SU-DHL-6 (cell line): ENCODE measurements around the gene CEP170.

ENCODE experiments used
- H2AFZ ChIP-seq: fragments of 200-600 bp; sonication (generic); 2 replicates; pipeline ENCODE4 v1.6.1; 2014; ENCODE audit warnings: low read depth, mild to moderate bottlenecking, moderate library complexity, mixed read lengths, antibody characterized with exemption, low read length; ENCODE audit not compliant: severe bottlenecking
- H3F3A ChIP-seq: fragments of 200-600 bp; shearing (Covaris generic); 2 replicates; pipeline ENCODE4 v1.6.0; 2016; ENCODE audit warnings: antibody characterized with exemption, mild to moderate bottlenecking; ENCODE audit not compliant: insufficient read depth
- H3K27ac ChIP-seq: fragments of 200-600 bp; sonication (generic); 2 replicates; pipeline ENCODE4 v1.5.1; 2016; ENCODE audit warnings: low read depth, mild to moderate bottlenecking, low read length, moderate library complexity, mixed read lengths
- H3K27me3 ChIP-seq: fragments of 200-600 bp; sonication (generic), shearing (Covaris generic); 2 replicates; pipeline ENCODE4 v1.6.0; 2014; ENCODE audit warnings: mild to moderate bottlenecking, low read length
- H3K36me3 ChIP-seq: fragments of 200-600 bp; sonication (generic); 2 replicates; pipeline ENCODE4 v1.6.1; 2014; ENCODE audit warnings: mild to moderate bottlenecking, low read length, mixed read lengths
- H3K4me2 ChIP-seq: fragments of 300-600, 200-600 bp; shearing (Covaris generic), sonication (generic); 2 replicates; pipeline ENCODE4 v1.6.0; 2014; ENCODE audit warnings: low read length, low read depth, mild to moderate bottlenecking; ENCODE audit not compliant: poor library complexity, severe bottlenecking
- H3K4me3 ChIP-seq: fragments of 200-600 bp; sonication (generic); 2 replicates; pipeline ENCODE4 v1.5.1; 2014; ENCODE audit warnings: antibody characterized with exemption, low read length, mild to moderate bottlenecking, mixed read lengths; ENCODE audit not compliant: insufficient read depth, poor library complexity, severe bottlenecking
- H3K79me2 ChIP-seq: fragments of 200-600 bp; sonication (generic); 2 replicates; pipeline ENCODE4 v1.6.1; 2014; ENCODE audit warnings: mild to moderate bottlenecking, low read length, moderate library complexity; ENCODE audit not compliant: insufficient read depth
- H3K9ac ChIP-seq: fragments of 200-600 bp; sonication (generic); 2 replicates; pipeline ENCODE4 v1.7.0; 2014; ENCODE audit warnings: mild to moderate bottlenecking, low read length
- H3K9me2 ChIP-seq: fragments of 200-600 bp; sonication (generic); replicated peaks from 2 replicates; pipeline ENCODE4 v1.6.1; 2014; ENCODE audit warnings: low read length; ENCODE audit not compliant: insufficient read depth
- H3K9me3 ChIP-seq: fragments of 200-600 bp; sonication (generic); 2 replicates; pipeline ENCODE4 v1.6.1; 2014; ENCODE audit warnings: low read length, mixed read lengths; ENCODE audit not compliant: insufficient read depth
- H4K20me1 ChIP-seq: fragments of 200-600 bp; sonication (generic); 2 replicates; pipeline ENCODE4 v1.6.1; 2014; ENCODE audit warnings: low read depth, mild to moderate bottlenecking, antibody characterized with exemption, low read length, moderate library complexity, mixed read lengths
- CTCF ChIP-seq: fragments of 200-600 bp; sonication (generic); IDR thresholded peaks from one replicate; pipeline ENCODE4 v1.5.1; 2017; ENCODE audit warnings: antibody characterized with exemption, mild to moderate bottlenecking, low read length, moderate library complexity; ENCODE audit not compliant: insufficient read depth, poor library complexity, severe bottlenecking
- EZH2phosphoT487 ChIP-seq: fragments of 200-600 bp; sonication (generic), shearing (Covaris generic); conservative IDR thresholded peaks from 2 replicates; pipeline ENCODE4 v1.6.1; 2018; ENCODE audit warnings: mild to moderate bottlenecking, antibody characterized with exemption, low read length, moderate library complexity, mixed read lengths

Gene CEP170

GRCh38 chr1:243246916-243247315 lies 8.2 kb downstream of the CEP170 start:
- no peak overlapping the region for H3K9ac ChIP-seq
- H3K4me2 ChIP-seq, result peak overlapping the region; percentile 19
- H3K4me3 ChIP-seq, result no peak overlapping the region
- H4K20me1 ChIP-seq, result peaks cover 13% of the 10 kb centered on the region; the same call in 1 of the 2 replicates
- no peaks in the 10 kb centered on the region for H3K9me3 ChIP-seq
- peak overlapping the region; percentile 38 for H3K27ac ChIP-seq
- no peak overlapping the region for H2AFZ ChIP-seq
- H3K79me2 ChIP-seq, result peaks cover 98% of the 10 kb centered on the region
- H3K9me2 ChIP-seq, result no peaks in the 10 kb centered on the region
- no peaks in the 10 kb centered on the region for H3K36me3 ChIP-seq
- TF ChIP-seq EZH2phosphoT487 (no peak), CTCF (no peak)
- no peaks in the 10 kb centered on the region for H3K27me3 ChIP-seq
- H3F3A ChIP-seq, result peaks cover 4% of the 10 kb centered on the region; the same call in 1 of the 2 replicates

DNA sequence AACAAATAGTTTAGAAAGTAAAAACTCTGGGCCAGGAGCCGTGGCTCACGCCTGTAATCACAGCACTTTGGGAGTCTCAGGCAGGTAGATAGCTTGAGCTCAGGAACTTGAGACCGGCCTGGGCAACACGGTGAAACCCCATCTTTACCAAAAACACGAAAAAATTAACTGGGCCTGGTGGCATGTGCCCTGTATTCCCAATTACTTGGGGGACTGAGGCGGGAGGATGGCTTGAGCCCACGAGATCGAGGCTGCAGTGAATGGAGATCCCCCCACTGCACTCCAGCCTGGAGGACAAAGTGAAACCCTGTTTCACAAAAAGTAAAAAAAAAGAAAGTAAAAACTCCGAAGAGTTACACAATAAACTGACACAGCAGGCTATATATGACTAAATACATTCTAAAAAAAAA lies 10.6 kb downstream of the CEP170 start:
- H3K9ac ChIP-seq, result no peak overlapping the region
- peak overlapping the region; percentile 32 for H3K4me2 ChIP-seq
- no peaks in the 10 kb centered on the region for H3K27me3 ChIP-seq
- H3K4me3 ChIP-seq, result no peak overlapping the region
- no peaks in the 10 kb centered on the region; the same call in 1 of the 2 replicates for H4K20me1 ChIP-seq
- no peak for TF ChIP-seq EZH2phosphoT487
- no peak for TF ChIP-seq CTCF
- H3K36me3 ChIP-seq, result no peaks in the 10 kb centered on the region
- H3K79me2 ChIP-seq, result peaks cover 98% of the 10 kb centered on the region
- H3K9me3 ChIP-seq, result no peaks in the 10 kb centered on the region
- H2AFZ ChIP-seq, result no peak overlapping the region
- H3K27ac ChIP-seq, result no peak overlapping the region
- H3K9me2 ChIP-seq, result no peaks in the 10 kb centered on the region
- H3F3A ChIP-seq, result no peaks in the 10 kb centered on the region

DNA sequence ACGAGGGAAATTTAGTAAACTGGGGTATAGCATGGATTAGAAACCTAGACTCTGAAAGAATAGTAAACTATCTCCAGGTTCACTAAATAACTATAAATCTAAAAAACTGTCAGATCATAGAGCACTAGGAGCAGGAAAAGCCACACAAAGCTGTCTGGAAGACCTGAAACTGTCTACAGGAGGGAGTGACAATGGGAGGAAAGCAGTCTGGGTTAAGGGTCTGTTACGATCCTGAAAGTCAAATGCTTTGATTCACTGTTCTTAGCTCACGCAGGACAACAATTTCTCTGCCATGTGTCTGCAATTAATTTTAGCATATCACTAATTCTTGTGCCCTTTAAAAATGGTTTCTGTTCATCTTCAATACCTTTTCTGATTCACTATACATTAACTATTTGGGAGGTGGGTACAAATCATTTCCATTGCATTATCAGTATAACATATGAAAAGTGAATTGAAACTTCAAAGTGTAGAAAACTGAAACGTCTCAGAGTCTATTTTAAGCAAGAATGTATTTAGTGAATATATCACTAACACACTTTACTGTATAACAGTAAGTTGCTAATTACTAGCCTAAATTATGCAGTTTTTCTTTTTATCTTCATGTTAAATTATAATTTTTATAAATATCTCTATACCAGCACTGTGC lies 18.4 kb downstream of the CEP170 start:
- H3K9me2 ChIP-seq, result no peaks in the 10 kb centered on the region
- H3K27me3 ChIP-seq, result no peaks in the 10 kb centered on the region
- TF ChIP-seq CTCF, result no peak
- TF ChIP-seq EZH2phosphoT487, result no peak
- no peak overlapping the region for H3K9ac ChIP-seq
- H4K20me1 ChIP-seq, result no peaks in the 10 kb centered on the region; the same call in 1 of the 2 replicates
- no peak overlapping the region for H3K27ac ChIP-seq
- no peak overlapping the region for H2AFZ ChIP-seq
- H3K9me3 ChIP-seq, result peaks cover 13% of the 10 kb centered on the region; the same call in 1 of the 2 replicates
- peaks cover 34% of the 10 kb centered on the region for H3K36me3 ChIP-seq
- peaks cover 97% of the 10 kb centered on the region for H3K79me2 ChIP-seq
- H3K4me3 ChIP-seq, result no peak overlapping the region
- no peak overlapping the region for H3K4me2 ChIP-seq
- no peaks in the 10 kb centered on the region for H3F3A ChIP-seq
